H1 (cell line): ENCODE measurements around the gene TMPRSS11B. TPM values are rescaled to one million over a fixed set of nuclear protein-coding genes. Genes with fewer than 3 reads are reported as not detected.
"Not testable (repeated sequence)": the region's sequence is repeated elsewhere in the genome, so short reads cannot be mapped to it uniquely, and the experiment has no call there.

Source experiments
- CTCF ChIA-PET: fragments of 300-600 bp; sonication (Branson Sonifier 250); formaldehyde crosslinking; loops from one replicate; lab custom pipeline; 2021; ENCODE audit not compliant: partially characterized antibody; lab: Charles Lee
- POLR2A ChIA-PET: fragments of 300-600 bp; sonication (Branson Sonifier 250); formaldehyde crosslinking; loops from one replicate; lab custom pipeline; 2021; ENCODE audit warnings: inconsistent platforms; ENCODE audit not compliant: partially characterized antibody; lab: Charles Lee
- DNase-seq, 2 experiments: peaks; one replicate each; pipeline versions ENCODE4 v3.0.0 to v3.0.0-alpha.2; 2010 to 2022; ENCODE audit warnings: low spot score in 2 of 2, low read depth in 1 of 2, mixed read lengths in 1 of 2
- FAIRE-seq: peaks from 2 replicates; lab custom pipeline; 2011; peaks lifted over from hg19 to GRCh38; lab: Jason Lieb, UNC
- H2AFZ ChIP-seq: 2 replicates; pipeline ENCODE4 v1.8.1; 2012; ENCODE audit warnings: low read length, inconsistent platforms
- H2AK5ac ChIP-seq: 2 replicates; pipeline ENCODE4 v1.6.1; 2013; ENCODE audit warnings: low read depth, low read length
- H2BK120ac ChIP-seq: replicated peaks from 2 replicates; pipeline ENCODE3; 2013; ENCODE audit warnings: low read depth, low read length, inconsistent platforms
- H2BK12ac ChIP-seq: 2 replicates; pipeline ENCODE4 v1.6.1; 2013; ENCODE audit warnings: low read depth, low read length
- H2BK15ac ChIP-seq: 2 replicates; pipeline ENCODE4 v1.6.1; 2013; ENCODE audit warnings: low read length
- H2BK20ac ChIP-seq: 2 replicates; pipeline ENCODE4 v1.6.1; 2013; ENCODE audit warnings: low read length
- H2BK5ac ChIP-seq: 2 replicates; pipeline ENCODE4 v1.6.1; 2013; ENCODE audit warnings: low read depth, low read length
- H3K14ac ChIP-seq: 2 replicates; pipeline ENCODE4 v1.6.1; 2013; ENCODE audit warnings: inconsistent platforms; ENCODE audit not compliant: insufficient read length
- H3K18ac ChIP-seq: 2 replicates; pipeline ENCODE4 v1.6.1; 2013; ENCODE audit warnings: low read length; ENCODE audit errors: extremely low read depth
- H3K23ac ChIP-seq: 2 replicates; pipeline ENCODE4 v1.6.1; 2013; ENCODE audit warnings: inconsistent platforms; ENCODE audit not compliant: insufficient read length
- H3K23me2 ChIP-seq: 2 replicates; pipeline ENCODE4 v1.6.1; 2013; ENCODE audit warnings: low read depth, low read length
- H3K27ac ChIP-seq: 2 replicates; pipeline ENCODE4 v1.6.1; 2011; ENCODE audit warnings: low read depth, low read length, inconsistent platforms
- H3K27me3 ChIP-seq, 4 experiments: replicated peaks in 1 of 4; 1 replicate in 1 of 4; 2 replicates in 3 of 4; pipeline versions ENCODE4 v1.6.1 to v1.8.1; 2011 to 2013; ENCODE audit warnings: low read length in 3 of 4, mild to moderate bottlenecking in 3 of 4, inconsistent platforms in 2 of 4, mixed read lengths in 2 of 4, moderate library complexity in 1 of 4; ENCODE audit not compliant: control insufficient read depth in 3 of 4, insufficient read depth in 3 of 4; ENCODE audit errors: extremely low read depth in 1 of 4
- H3K36me3 ChIP-seq, 4 experiments: 2 replicates each; pipeline versions ENCODE4 v1.6.1 to v1.8.1; 2011 to 2013; ENCODE audit warnings: mild to moderate bottlenecking in 4 of 4, low read length in 3 of 4, moderate library complexity in 2 of 4, control low read depth in 1 of 4, inconsistent platforms in 1 of 4; ENCODE audit not compliant: insufficient read depth in 4 of 4, control insufficient read depth in 2 of 4
- H3K4ac ChIP-seq: replicated peaks from 2 replicates; pipeline ENCODE3; 2013; ENCODE audit warnings: low read length, low read depth, mixed read lengths, inconsistent platforms; ENCODE audit not compliant: insufficient read length
- H3K4me1 ChIP-seq, 4 experiments: replicated peaks in 1 of 4; 1 replicate in 1 of 4; 2 replicates in 3 of 4; pipeline versions ENCODE4 v1.6.1 to v1.8.1; 2011 to 2013; ENCODE audit warnings: low read length in 3 of 4, inconsistent platforms in 2 of 4, mixed read lengths in 1 of 4; ENCODE audit not compliant: insufficient read depth in 4 of 4, control insufficient read depth in 3 of 4
- H3K4me2 ChIP-seq, 2 experiments: 2 replicates each; pipeline versions ENCODE4 v1.6.1 to v1.8.1; 2011 to 2013; ENCODE audit warnings: low read depth in 2 of 2, low read length in 2 of 2, control low read depth in 1 of 2, inconsistent platforms in 1 of 2, mild to moderate bottlenecking in 1 of 2; ENCODE audit not compliant: insufficient read depth in 1 of 2
- H3K4me3 ChIP-seq, 4 experiments: fragments of 200-600, 300-600 bp in 1 of 4; sonication (generic), shearing (Covaris generic), sonication (Bioruptor Twin) in 1 of 4; 2 replicates each; pipeline versions ENCODE4 v1.5.1 to v1.8.1; 2011 to 2016; ENCODE audit warnings: low read length in 4 of 4, low read depth in 3 of 4, control low read depth in 2 of 4, inconsistent platforms in 2 of 4, mild to moderate bottlenecking in 2 of 4, mixed read lengths in 1 of 4, moderate library complexity in 1 of 4; ENCODE audit not compliant: insufficient read depth in 2 of 4; ENCODE audit errors: extremely low read depth in 1 of 4
- H3K56ac ChIP-seq: replicated peaks from 2 replicates; pipeline ENCODE3; 2013; ENCODE audit warnings: low read depth, mild to moderate bottlenecking, mixed read lengths, low read length, inconsistent platforms; ENCODE audit not compliant: insufficient read length
- H3K79me1 ChIP-seq: 2 replicates; pipeline ENCODE4 v1.6.1; 2013; ENCODE audit warnings: low read depth, low read length, control low read depth
- H3K79me2 ChIP-seq, 2 experiments: 2 replicates each; pipeline versions ENCODE4 v1.6.1 to v1.8.1; 2012 to 2013; ENCODE audit warnings: low read length in 2 of 2, mild to moderate bottlenecking in 2 of 2, inconsistent platforms in 1 of 2; ENCODE audit not compliant: insufficient read depth in 2 of 2, control insufficient read depth in 1 of 2
- H3K9ac ChIP-seq, 4 experiments: replicated peaks in 1 of 4; 1 replicate in 1 of 4; 2 replicates in 3 of 4; pipeline versions ENCODE4 v1.6.1 to v1.8.1; 2011 to 2013; ENCODE audit warnings: low read depth in 3 of 4, low read length in 3 of 4, control low read depth in 2 of 4, mild to moderate bottlenecking in 2 of 4, moderate library complexity in 2 of 4, inconsistent platforms in 1 of 4; ENCODE audit errors: extremely low read depth in 1 of 4
- H3K9me3 ChIP-seq, 2 experiments: 2 replicates each; pipeline versions ENCODE4 v1.6.1 to v1.8.1; 2012 to 2013; ENCODE audit warnings: mild to moderate bottlenecking in 2 of 2, moderate library complexity in 2 of 2, control low read depth in 1 of 2, inconsistent platforms in 1 of 2, low read depth in 1 of 2, low read length in 1 of 2, mixed read lengths in 1 of 2; ENCODE audit not compliant: insufficient read depth in 2 of 2
- H4K20me1 ChIP-seq, 2 experiments: replicated peaks in 1 of 2; 2 replicates each; pipeline versions ENCODE3 to v1.8.1; 2011 to 2013; ENCODE audit warnings: inconsistent platforms in 2 of 2, low read length in 2 of 2, mild to moderate bottlenecking in 1 of 2; ENCODE audit not compliant: insufficient read depth in 2 of 2, control insufficient read depth in 1 of 2
- H4K5ac ChIP-seq: 2 replicates; pipeline ENCODE4 v1.6.1; 2013; ENCODE audit warnings: low read length, low read depth, mixed read lengths, inconsistent platforms; ENCODE audit not compliant: insufficient read length
- H4K8ac ChIP-seq: 2 replicates; pipeline ENCODE4 v1.8.0; 2013; ENCODE audit warnings: mild to moderate bottlenecking, moderate library complexity, low read length, inconsistent platforms; ENCODE audit not compliant: insufficient read depth; ENCODE audit errors: extremely low read depth
- H4K91ac ChIP-seq: replicated peaks from 2 replicates; pipeline ENCODE3; 2013; ENCODE audit warnings: low read length, mixed read lengths, inconsistent platforms; ENCODE audit not compliant: insufficient read length
- WGBS, 2 experiments: shearing (Covaris generic) in 1 of 2; methylation state at CpG; one replicate each; pipeline versions ENCODE4 v1.1.6 to v1.1.7; 2013 to 2015; ENCODE audit warnings: low lambda C conversion rate in 2 of 2, mixed read lengths in 2 of 2, inconsistent platforms in 1 of 2, low coverage in 1 of 2, missing lambda C conversion rate in 1 of 2; ENCODE audit not compliant: insufficient replicate concordance in 2 of 2, insufficient coverage in 1 of 2, insufficient read length in 1 of 2; ENCODE audit errors: extremely low coverage in 1 of 2, missing lambda C conversion rate in 1 of 2; 5-methylcytosine and 5-hydroxymethylcytosine counted together
- polyA plus RNA-seq, 7 experiments: library from polyadenylated mRNA; depleted of rRNA in 3 of 7; stranded (reverse) in 5 of 7; unstranded in 2 of 7; fragments of >200 nt in 5 of 7; fragments of 200-250 nt in 2 of 7; gene quantifications; 1 replicate in 5 of 7; 2 replicates in 1 of 7; 4 replicates in 1 of 7; pipeline versions ENCODE4 v1.2.1 to v1.2.3, GENCODE V29; 2011 to 2013; ENCODE audit warnings: missing spikeins in 2 of 7, mixed read lengths in 2 of 7
- total RNA-seq: library from RNA; stranded (reverse); fragmentation: NEBNext Ultra II Directional; extraction: Animal tissue kit (Norgen Biotek cat#: 25700); gene quantifications from 2 replicates; pipeline ENCODE4 v1.2.1, GENCODE V29; 2021

TMPRSS11B gene
- total and polyA plus RNA-seq, 2 of the 8 experiments (the other 6 are each of a cell fraction or from before 2014, with no cell fraction given) = not detected

DNA sequence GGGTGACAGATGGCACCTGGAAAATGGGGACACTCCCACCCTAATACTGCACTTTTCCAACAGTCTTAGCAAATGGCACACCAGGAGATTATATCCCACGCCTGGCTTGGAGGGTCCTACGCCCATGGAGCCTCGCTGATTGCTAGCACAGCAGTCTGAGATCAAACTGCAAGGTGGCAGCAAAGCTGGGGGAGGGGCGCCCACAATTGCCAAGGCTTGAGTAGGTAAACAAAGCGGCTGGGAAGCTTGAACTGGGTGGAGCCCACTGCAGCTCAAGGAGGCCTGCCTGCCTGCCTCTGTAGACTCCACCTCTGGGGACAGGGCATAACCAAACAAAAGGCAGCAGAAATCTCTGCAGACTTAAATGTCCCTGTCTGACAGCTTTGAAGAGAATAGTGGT lies 51.2 kb downstream of the TMPRSS11B start:
- H2AFZ ChIP-seq, H3K4me3 ChIP-seq, H4K8ac ChIP-seq, H4K5ac ChIP-seq, DNase-seq, H4K91ac ChIP-seq, H3K4me1 ChIP-seq, H3K14ac ChIP-seq, H3K9ac ChIP-seq, H2BK15ac ChIP-seq, H2BK20ac ChIP-seq, H3K79me2 ChIP-seq, CTCF ChIA-PET, H2BK5ac ChIP-seq, H3K56ac ChIP-seq, H4K20me1 ChIP-seq, H3K4me2 ChIP-seq, FAIRE-seq, H3K23me2 ChIP-seq, H3K27ac ChIP-seq, H3K4ac ChIP-seq, H3K27me3 ChIP-seq, H3K18ac ChIP-seq, H2BK12ac ChIP-seq, H3K23ac ChIP-seq, H2BK120ac ChIP-seq, H2AK5ac ChIP-seq, H3K36me3 ChIP-seq, H3K79me1 ChIP-seq: not testable (repeated sequence)
- whole genome bisulfite sequencing, 2 experiments = 88% methylated on average over 5 of the region's 5 CpGs; no CpG with 5 or more reads in 1 of the 2 experiments
- POLR2A ChIA-PET = interaction anchor here (0.6 kb wide), 1 partner anchor 146 kb away, joined by 4 read pairs; no protein-coding TSS in a partner anchor
- peaks cover 3 to 13% of the 10 kb centered on the region in 2 experiments; a peak in 3 of 4 replicates for H3K9me3 ChIP-seq
